ENCODE measurements around the gene CIB2.

DNA sequence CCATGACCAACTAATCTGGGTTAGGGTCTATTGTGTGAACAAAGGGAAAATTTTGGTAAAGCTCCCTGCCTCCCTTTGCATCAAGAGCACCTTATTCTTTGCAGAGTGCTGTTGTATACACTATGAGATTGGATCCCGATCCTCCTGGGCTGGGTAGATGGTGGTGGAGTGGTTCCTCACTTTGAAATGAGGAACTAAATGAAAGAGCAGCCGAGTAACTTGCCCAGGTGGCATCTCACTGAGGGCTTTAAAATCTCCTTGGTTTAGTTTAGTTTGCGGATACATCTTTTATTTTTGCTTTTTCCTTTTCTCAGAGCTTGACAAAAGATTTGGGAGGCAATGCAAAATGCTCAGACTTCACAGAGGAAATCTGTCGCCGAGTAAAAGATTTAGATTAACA, 37.4 kb upstream of the CIB2 start:
- TF ChIP-seq, protein P1, sequence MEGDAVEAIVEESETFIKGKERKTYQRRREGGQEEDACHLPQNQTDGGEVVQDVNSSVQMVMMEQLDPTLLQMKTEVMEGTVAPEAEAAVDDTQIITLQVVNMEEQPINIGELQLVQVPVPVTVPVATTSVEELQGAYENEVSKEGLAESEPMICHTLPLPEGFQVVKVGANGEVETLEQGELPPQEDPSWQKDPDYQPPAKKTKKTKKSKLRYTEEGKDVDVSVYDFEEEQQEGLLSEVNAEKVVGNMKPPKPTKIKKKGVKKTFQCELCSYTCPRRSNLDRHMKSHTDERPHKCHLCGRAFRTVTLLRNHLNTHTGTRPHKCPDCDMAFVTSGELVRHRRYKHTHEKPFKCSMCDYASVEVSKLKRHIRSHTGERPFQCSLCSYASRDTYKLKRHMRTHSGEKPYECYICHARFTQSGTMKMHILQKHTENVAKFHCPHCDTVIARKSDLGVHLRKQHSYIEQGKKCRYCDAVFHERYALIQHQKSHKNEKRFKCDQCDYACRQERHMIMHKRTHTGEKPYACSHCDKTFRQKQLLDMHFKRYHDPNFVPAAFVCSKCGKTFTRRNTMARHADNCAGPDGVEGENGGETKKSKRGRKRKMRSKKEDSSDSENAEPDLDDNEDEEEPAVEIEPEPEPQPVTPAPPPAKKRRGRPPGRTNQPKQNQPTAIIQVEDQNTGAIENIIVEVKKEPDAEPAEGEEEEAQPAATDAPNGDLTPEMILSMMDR (IDR thresholded peaks at IDR 0.05; ENCODE audit: poor library complexity, severe bottlenecking), result no peak
- TF ChIP-seq TAF1 (IDR thresholded peaks at IDR 0.05; ENCODE audit: low read depth), result no peak
- no peak for TF ChIP-seq EZH2 (IDR thresholded peaks at IDR 0.05; ENCODE audit: borderline replicate concordance, insufficient read depth, low read length, poor library complexity, severe bottlenecking)

All from neural cell (in vitro differentiated cells).